Hepatocyte (in vitro differentiated cells): ENCODE measurements around the gene TANC1. TPM values are rescaled to one million over a fixed set of nuclear protein-coding genes. Genes with fewer than 3 reads are reported as not detected.

ENCODE experiments used
- DNase-seq: peaks from one replicate; pipeline ENCODE4 v3.0.0-alpha.2; 2016; ENCODE audit warnings: low spot score
- H2AFZ ChIP-seq: fragments of 200-600 bp; sonication (generic); 2 replicates; pipeline ENCODE4 v1.6.0; 2016; ENCODE audit warnings: antibody characterized with exemption, mild to moderate bottlenecking
- H3K27ac ChIP-seq: fragments of 200-600 bp; sonication (generic); 2 replicates; pipeline ENCODE4 v1.5.1; 2016; ENCODE audit warnings: mild to moderate bottlenecking
- H3K27me3 ChIP-seq: fragments of 200-600 bp; sonication (generic); 2 replicates; pipeline ENCODE4 v1.6.1; 2016
- H3K36me3 ChIP-seq: fragments of 200-600 bp; sonication (generic); replicated peaks from 2 replicates; pipeline ENCODE4 v1.5.1; 2016; ENCODE audit warnings: low read depth; ENCODE audit not compliant: insufficient read depth
- H3K4me1 ChIP-seq: fragments of 200-600 bp; sonication (generic); 2 replicates; pipeline ENCODE4 v1.5.1; 2016; ENCODE audit warnings: mild to moderate bottlenecking, moderate library complexity; ENCODE audit not compliant: insufficient read depth
- H3K4me2 ChIP-seq: fragments of 200-600 bp; sonication (generic); 2 replicates; pipeline ENCODE4 v1.6.0; 2016
- H3K4me3 ChIP-seq: fragments of 200-600 bp; sonication (generic); 2 replicates; pipeline ENCODE4 v1.5.1; 2016; ENCODE audit warnings: mild to moderate bottlenecking
- H3K79me2 ChIP-seq: fragments of 200-600 bp; sonication (generic); 2 replicates; pipeline ENCODE4 v1.6.0; 2017; ENCODE audit warnings: mild to moderate bottlenecking
- H3K9me2 ChIP-seq: fragments of 200-600 bp; sonication (generic); replicated peaks from 2 replicates; pipeline ENCODE4 v1.6.0; 2017; ENCODE audit warnings: mild to moderate bottlenecking; ENCODE audit not compliant: insufficient read depth
- H3K9me3 ChIP-seq: fragments of 200-600 bp; sonication (generic); 2 replicates; pipeline ENCODE4 v1.5.1; 2016; ENCODE audit warnings: low read depth, mild to moderate bottlenecking
- H4K20me1 ChIP-seq: fragments of 200-600 bp; sonication (generic); 2 replicates; pipeline ENCODE4 v1.6.0; 2016; ENCODE audit warnings: mild to moderate bottlenecking; ENCODE audit not compliant: insufficient read depth, poor library complexity, severe bottlenecking
- EZH2 ChIP-seq: fragments of 200-600 bp; sonication (generic); IDR thresholded peaks from 2 replicates; pipeline ENCODE4 v1.6.1; 2016; ENCODE audit warnings: antibody characterized with exemption, mild to moderate bottlenecking, borderline replicate concordance
- EZH2phosphoT487 ChIP-seq: fragments of 200-600 bp; sonication (generic); IDR thresholded peaks from one replicate; pipeline ENCODE4 v1.6.1; 2018; ENCODE audit warnings: antibody characterized with exemption, mild to moderate bottlenecking, low read depth, moderate library complexity; ENCODE audit not compliant: unreplicated experiment, severe bottlenecking
- WGBS: methylation state at CpG from one replicate; pipeline ENCODE4 v1.1.6; 2016; ENCODE audit warnings: low lambda C conversion rate; ENCODE audit errors: missing lambda C conversion rate; 5-methylcytosine and 5-hydroxymethylcytosine counted together
- polyA plus RNA-seq: library from polyadenylated mRNA; unstranded; fragments of >200 nt; fragmentation: Nextera tagmentation; extraction: Ambion mirVana; gene quantifications from 2 replicates; pipeline ENCODE4 v1.2.1, GENCODE V29; 2016
- total RNA-seq: library from RNA; depleted of rRNA; stranded (reverse); fragments of >200 nt; gene quantifications from 2 replicates; pipeline ENCODE4 v1.2.3, GENCODE V29; 2014
- TF ChIP-seq, protein P1 (sequence below): fragments of 200-600 bp; sonication (generic); IDR thresholded peaks from 2 replicates; pipeline ENCODE4 v1.5.1; 2016; ENCODE audit warnings: antibody characterized with exemption, mild to moderate bottlenecking; ENCODE audit not compliant: poor library complexity

Gene TANC1
- total and polyA plus RNA-seq, 2 experiments from 2014 or later, result 8.3 to 18.5 TPM

DNA sequence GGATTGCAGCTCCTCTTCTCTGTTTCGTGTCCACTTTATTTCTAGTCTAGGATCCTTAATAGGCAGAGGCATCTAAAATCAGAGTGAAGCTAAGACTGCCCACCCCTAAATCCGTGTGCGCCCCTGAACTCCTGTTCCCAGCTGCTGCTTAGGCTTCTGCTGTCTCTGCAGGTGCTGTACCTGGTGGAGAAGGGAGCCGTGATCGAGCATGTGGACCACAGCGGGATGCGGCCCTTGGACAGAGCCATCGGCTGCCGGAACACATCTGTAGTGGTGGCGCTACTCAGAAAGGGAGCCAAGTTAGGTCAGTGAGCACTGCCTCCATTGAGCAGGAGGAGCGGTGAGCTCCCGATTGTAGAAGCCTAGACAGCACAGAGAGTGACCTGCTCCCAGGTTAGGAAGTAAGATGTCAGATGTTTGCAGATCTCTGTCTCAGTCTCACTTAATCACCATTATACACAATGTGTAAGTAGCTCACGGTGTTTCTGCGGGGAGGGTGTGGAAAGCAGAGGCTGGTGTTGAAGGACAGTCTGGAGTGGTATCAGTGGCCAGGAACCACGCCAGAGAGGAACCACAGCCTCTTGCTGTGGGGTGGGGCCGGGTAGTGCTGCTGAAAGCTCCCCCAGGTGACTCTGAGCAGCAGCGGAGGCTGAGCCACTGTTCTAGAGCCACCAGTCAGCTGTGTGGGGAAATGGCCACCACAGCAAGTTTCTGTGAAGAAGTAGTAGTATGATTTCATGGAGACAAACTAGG is 255.8 kb downstream of the TANC1 start:
- no peaks in the 10 kb centered on the region for H3K27me3 ChIP-seq
- no peak overlapping the region for H3K4me3 ChIP-seq
- no peak for DNase-seq
- no peaks in the 10 kb centered on the region for H3K36me3 ChIP-seq
- H3K9me2 ChIP-seq, result no peaks in the 10 kb centered on the region
- TF ChIP-seq EZH2 (no peak), EZH2phosphoT487 (no peak)
- no peak overlapping the region for H3K4me2 ChIP-seq
- no peak overlapping the region for H3K27ac ChIP-seq
- no peaks in the 10 kb centered on the region for H3K79me2 ChIP-seq
- H4K20me1 ChIP-seq, result no peaks in the 10 kb centered on the region
- WGBS, result 98% methylated on average over 17 of the region's 17 CpGs
- no peaks in the 10 kb centered on the region for H3K4me1 ChIP-seq
- no peaks in the 10 kb centered on the region for H3K9me3 ChIP-seq
- H2AFZ ChIP-seq, result no peak overlapping the region

GRCh38 chr2:159225025-159226016 is 256.9 kb downstream of the TANC1 start:
- H3K9me3 ChIP-seq, result no peaks in the 10 kb centered on the region
- no peak overlapping the region for H3K4me3 ChIP-seq
- no peaks in the 10 kb centered on the region for H3K9me2 ChIP-seq
- no peaks in the 10 kb centered on the region for H3K27me3 ChIP-seq
- TF ChIP-seq EZH2, result no peak
- TF ChIP-seq EZH2phosphoT487, result no peak
- TF ChIP-seq, protein P1, sequence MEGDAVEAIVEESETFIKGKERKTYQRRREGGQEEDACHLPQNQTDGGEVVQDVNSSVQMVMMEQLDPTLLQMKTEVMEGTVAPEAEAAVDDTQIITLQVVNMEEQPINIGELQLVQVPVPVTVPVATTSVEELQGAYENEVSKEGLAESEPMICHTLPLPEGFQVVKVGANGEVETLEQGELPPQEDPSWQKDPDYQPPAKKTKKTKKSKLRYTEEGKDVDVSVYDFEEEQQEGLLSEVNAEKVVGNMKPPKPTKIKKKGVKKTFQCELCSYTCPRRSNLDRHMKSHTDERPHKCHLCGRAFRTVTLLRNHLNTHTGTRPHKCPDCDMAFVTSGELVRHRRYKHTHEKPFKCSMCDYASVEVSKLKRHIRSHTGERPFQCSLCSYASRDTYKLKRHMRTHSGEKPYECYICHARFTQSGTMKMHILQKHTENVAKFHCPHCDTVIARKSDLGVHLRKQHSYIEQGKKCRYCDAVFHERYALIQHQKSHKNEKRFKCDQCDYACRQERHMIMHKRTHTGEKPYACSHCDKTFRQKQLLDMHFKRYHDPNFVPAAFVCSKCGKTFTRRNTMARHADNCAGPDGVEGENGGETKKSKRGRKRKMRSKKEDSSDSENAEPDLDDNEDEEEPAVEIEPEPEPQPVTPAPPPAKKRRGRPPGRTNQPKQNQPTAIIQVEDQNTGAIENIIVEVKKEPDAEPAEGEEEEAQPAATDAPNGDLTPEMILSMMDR, result no peak
- H2AFZ ChIP-seq, result no peak overlapping the region
- H4K20me1 ChIP-seq, result no peaks in the 10 kb centered on the region
- no peak overlapping the region for H3K27ac ChIP-seq
- no peak for DNase-seq
- no peaks in the 10 kb centered on the region for H3K36me3 ChIP-seq
- no peaks in the 10 kb centered on the region for H3K79me2 ChIP-seq
- 92% methylated on average over 26 of the region's 26 CpGs for WGBS
- H3K4me1 ChIP-seq, result no peaks in the 10 kb centered on the region
- H3K4me2 ChIP-seq, result no peak overlapping the region

GRCh38 chr2:159226059-159226461 is 257.6 kb downstream of the TANC1 start:
- H3K27me3 ChIP-seq, result no peaks in the 10 kb centered on the region
- WGBS, result 91% methylated on average over 5 of the region's 5 CpGs
- no peak overlapping the region for H3K4me2 ChIP-seq
- no peaks in the 10 kb centered on the region for H4K20me1 ChIP-seq
- H3K9me3 ChIP-seq, result no peaks in the 10 kb centered on the region
- no peak for DNase-seq
- H2AFZ ChIP-seq, result no peak overlapping the region
- H3K9me2 ChIP-seq, result no peaks in the 10 kb centered on the region
- no peak overlapping the region for H3K27ac ChIP-seq
- H3K79me2 ChIP-seq, result no peaks in the 10 kb centered on the region
- no peak overlapping the region for H3K4me3 ChIP-seq
- TF ChIP-seq, protein P1, result no peak
- TF ChIP-seq EZH2phosphoT487, result no peak
- TF ChIP-seq EZH2, result no peak
- H3K4me1 ChIP-seq, result no peaks in the 10 kb centered on the region
- H3K36me3 ChIP-seq, result no peaks in the 10 kb centered on the region
